HCEC 1CT (cell line): ENCODE results near the gene IRGM.
"Not testable (repeated sequence)": the region's sequence is repeated elsewhere in the genome, so short reads cannot be mapped to it uniquely, and the experiment has no call there.

Source experiments
- DNase-seq: peaks from one replicate; pipeline ENCODE4 v3.0.0-alpha.2; 2017

The IRGM gene

GRCh38 chr5:150846308-150846653 is at the start of gene IRGM:
TSS of gene IRGM (plus strand) at chr5:150846521. CDS start at chr5:150848124, 1,603 bp downstream.
- DNase-seq, result not testable (repeated sequence)

DNA sequence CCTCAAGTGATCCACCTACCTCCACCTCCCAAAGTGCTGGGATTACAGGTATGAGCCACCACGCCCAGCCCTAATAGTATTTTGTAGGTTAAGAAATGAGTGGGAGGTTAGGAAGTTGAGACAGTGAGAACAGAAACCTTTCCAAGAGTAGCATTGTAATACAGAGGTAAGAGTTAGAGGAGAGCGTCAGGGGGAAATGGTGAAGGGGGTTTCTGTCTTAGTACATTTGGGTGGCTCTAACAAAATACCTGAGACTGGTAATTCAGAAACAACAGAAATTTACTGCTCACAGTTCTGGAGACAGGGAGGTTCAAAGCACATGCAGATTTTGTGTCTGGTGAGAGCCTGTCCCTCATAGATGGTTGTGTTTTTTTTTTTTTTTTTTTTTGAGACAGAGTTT is 48.9 kb upstream of the IRGM start:
- no peak for DNase-seq

DNA sequence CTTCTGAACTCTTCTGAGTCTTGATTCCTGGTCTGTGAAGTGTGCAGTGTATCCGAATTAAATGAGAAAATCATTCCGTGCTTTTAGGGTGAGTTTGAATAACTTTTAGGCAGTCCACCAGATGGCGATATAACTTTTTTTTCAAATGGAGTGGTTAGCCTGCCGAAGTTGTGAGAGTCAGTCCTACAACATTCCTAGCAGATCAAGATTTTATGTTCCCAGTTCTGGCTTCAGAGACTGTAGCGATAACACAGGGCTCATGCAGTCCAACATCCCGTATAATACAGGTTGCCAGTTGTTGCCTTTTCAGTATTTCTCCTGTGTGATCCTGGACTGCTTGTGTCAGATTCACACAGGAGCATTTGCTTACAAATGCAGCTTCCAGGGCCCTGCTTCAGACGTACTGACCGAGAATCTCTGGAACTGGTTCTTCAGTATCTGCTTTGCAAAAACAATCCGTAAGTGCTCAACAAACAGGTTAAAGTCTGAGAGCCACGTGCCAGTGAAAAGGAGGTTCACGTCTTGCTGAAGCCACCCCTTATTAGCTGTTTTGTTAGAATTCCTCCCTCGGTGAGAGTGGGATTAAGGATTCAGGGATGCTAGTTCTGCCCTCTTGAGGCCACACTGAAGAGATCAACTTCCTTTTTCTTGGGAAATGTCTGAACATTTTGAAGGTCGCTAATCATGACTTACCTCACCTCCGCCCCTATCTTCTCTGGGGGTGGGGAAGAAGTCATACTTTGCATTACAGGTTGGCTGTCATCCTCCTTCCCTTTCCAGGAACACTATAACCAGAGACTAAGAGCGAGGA is 45.0 kb upstream of the IRGM start:
- peak; percentile 76 for DNase-seq

DNA sequence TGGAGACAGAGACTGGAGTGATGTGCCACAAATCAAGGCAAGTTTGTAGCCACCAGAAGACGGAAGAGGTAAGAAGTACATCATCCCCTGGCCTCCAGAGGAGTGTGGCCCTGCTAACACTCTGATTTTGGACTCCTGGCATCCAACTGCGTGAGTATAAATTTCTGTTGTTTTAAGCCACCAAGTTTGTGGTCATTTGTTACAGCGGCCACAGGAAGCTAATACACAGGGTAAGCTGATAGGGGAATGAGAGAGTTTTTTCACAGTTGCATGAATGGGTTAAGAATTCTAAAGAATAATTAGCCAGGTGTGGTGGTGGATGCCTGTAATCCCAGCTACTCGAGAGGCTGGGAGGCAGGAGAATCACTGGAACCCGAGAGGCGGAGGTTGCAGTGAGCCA is 41.9 kb upstream of the IRGM start:
- DNase-seq, result no peak

DNA sequence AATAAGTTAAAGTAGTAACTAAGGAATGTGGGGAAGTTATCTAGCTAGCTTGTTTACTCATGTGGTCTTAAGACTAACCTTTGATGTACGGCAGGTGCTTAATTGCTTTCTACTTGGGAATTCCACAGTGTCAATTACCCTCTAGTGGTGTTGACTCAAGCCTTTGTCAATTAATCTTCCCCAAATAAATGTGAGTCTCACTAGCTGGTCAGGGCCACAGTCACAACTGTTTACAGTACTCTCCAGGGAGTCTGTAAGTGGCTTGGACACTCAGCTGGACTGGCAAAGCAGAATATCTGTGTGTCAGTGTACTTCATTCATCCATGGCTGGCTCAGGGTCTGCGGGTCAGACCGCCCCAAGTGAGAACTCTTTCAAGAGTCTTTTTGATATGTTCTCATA is 37.0 kb upstream of the IRGM start:
- DNase-seq, result no peak

DNA sequence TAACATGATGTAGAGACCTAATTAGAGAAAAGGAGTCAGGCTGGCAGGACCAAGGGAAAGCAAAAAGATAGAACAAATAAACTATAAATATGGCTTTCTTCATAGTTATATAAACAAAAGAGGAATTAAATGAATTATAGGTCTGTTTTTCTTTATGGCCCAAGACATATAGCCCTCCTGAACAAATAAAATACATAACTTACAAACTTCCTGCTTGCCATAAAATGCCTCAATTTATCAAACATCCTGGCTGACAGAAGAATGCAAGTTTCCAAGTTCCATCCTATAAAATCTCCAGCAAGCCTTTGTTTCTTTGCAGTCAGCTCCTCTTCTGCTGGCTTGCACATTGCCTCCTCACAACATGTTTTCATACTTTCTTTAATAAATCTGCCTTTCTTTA is 31.3 kb upstream of the IRGM start:
- no peak for DNase-seq

DNA sequence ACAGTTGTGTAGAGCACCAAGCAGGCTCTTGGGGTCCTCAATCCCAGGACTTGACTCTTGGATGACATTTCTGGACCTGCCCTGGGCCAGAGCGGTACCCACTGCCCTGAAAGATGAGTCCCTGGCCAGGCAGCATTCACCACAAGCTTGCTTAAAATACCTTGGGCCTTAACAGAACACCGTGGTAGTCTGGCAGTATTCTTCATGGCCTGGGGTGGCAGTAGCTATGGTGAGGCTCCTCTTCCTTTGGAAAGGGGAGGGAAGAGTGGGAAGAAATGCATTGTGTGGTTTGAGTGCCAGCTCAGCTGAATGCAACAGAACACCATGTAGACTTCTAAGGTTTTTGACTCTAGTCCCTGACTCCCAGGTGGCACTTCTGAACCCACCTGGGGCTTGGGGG is 29.4 kb upstream of the IRGM start:
- DNase-seq, result no peak

DNA sequence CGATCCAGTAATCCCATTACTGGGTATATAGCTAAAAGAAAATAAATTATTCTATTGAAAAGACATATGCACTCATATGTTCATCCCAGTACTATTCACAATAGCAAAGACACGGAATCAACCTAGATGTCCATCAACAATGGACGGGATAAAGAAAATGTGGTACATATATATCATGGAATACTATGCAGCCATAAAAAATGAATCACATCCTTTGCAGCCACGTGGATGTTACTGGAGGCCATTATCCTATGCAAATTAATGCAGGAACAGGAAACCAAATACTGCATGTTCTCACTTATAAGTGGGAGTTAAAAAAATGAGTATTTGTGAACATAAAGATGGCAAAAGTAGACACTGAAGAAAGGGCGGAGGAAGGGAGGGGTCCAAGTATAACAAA is 16.6 kb upstream of the IRGM start:
- no peak for DNase-seq

DNA sequence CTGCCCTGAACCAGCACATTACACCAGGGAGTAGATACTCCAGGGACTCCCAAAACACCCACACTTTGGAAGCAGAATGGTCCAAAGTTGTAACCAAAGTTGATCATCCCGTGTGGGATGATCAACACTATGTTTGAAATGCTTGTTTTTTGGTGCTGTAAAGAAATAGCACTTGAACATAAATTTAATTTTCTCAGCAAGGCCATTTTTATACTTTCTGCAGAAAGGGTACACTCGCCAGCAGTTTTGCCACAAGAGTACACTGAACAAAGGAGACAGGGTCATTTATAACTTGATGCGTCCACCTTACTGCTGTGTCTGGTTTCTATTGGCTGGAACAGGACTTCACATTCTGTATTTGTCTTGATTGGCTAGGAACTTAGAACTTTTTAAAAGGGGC is 14.5 kb upstream of the IRGM start:
- not testable (repeated sequence) for DNase-seq

DNA sequence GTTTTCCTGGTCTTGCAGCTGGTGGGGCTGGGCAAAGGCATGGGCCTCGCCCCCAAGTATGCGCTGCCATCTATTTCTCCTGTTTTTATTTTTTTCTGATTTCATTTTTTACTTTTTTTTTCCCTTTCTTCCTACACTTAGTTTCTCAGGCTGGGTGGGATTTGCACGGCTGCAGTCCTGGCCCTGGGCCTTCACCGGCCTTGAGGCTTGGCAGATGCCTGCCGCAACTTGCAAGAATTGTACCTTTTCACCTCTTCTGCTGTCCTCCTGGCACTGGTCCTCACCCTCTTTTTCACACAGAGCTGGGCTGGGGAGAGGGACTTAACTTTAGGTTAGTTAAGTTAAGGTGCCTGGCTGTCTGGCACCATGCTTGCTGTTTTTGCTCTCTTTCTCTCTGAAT is 10.3 kb upstream of the IRGM start:
- DNase-seq, result no peak

DNA sequence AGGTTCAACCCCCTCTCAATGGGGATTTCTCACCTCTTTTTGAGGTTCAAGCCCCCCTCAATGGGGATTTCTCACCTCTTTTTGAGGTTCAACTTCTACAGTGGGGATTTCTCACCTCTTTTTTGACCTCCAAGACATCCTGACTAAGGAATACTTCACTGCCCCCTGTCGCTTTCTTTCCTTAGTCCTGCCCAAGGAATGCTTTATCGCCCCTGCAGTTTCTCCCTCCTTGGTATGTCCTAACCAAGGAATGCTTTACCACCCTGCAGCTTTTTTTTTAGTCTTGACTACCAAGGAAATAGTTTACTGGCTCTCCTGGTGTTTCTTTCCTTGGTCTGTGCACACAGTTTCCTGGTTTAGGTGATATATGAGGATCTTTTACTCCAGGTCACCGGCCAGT is 9.6 kb upstream of the IRGM start:
- no peak for DNase-seq

GRCh38 chr5:150845185-150845859 is 999 bp upstream of the IRGM start:
- not testable (repeated sequence) for DNase-seq

GRCh38 chr5:150846654-150847333 is 473 bp downstream of the IRGM start:
- peak; percentile 77 for DNase-seq

- DNase-seq, result no peak
These were observed 994 bp downstream of the IRGM start for GRCh38 chr5:150847334-150847695.

DNA sequence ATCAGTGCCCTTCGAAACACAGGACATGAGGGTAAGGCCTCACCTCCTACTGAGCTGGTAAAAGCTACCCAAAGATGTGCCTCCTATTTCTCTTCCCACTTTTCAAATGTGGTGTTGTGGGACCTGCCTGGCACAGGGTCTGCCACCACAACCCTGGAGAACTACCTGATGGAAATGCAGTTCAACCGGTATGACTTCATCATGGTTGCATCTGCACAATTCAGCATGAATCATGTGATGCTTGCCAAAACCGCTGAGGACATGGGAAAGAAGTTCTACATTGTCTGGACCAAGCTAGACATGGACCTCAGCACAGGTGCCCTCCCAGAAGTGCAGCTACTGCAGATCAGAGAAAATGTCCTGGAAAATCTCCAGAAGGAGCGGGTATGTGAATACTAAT is 1.9 kb downstream of the IRGM start:
- DNase-seq, result no peak

GRCh38 chr5:150851039-150851438 is 4.7 kb downstream of the IRGM start:
- DNase-seq, result no peak

DNA sequence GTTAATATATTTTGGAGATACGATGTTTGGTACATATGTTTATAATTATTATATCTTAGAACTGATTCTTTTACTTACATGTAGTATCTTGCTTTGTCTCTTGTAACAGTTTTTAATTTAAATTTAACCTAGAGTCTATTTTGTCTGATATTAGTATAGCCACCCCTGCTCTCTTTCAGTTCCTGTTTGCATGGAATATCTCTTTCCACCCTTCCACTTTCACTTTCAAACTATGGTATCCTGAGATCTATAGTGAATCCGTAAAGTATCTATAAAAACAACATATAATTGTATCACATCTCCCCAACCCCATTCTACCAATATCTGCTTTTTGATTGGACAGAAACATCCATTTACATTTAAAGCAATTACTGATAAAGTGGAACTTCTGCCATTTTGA is 7.2 kb downstream of the IRGM start:
- no peak for DNase-seq

GRCh38 chr5:150856700-150857099 is 10.4 kb downstream of the IRGM start:
- DNase-seq, result not testable (repeated sequence)

DNA sequence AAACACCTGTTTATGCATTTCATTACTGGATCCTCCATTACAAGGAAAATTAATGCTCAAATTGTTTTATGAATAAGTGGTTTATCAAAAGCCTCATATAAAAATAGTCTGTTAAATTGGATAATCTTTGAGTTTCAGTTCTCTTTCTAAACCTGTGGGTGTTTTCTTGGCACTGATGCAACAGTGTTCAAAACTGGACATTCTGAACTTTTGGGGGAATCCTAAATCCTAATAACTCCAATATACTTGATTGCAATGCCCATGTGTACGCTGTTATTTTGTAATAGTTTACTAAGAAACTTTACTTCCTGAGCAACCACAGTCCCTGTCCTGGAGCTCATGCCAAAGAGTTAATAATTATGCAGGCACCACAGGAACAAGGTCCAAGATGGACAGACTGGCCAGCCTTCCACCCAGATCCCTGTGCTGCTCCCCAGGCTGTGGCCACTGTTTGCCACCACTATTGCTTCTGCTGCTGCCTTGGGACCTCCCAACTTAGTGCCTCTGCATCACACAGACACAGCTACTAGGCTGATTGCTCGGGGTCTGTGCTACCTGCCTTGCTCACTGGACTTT is 14.0 kb downstream of the IRGM start:
- DNase-seq, result no peak

DNA sequence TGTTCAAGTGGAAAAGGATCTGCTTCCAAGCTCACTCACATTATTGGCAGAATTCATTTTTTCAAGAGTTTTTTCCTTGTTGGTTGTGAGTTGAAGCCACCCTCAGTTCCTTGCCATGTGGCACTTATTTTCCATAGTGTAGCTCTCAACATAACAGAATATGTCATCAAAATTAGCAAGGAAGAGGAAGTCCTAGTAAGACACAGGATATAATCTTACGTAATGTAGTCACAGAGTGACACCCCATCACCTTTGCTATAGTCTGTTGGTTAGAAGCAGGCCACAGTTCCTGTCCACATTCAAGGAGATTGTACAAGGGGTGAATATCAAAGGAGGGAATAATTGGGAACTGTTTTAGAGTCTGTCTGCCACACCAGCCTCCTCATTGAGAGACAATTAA is 15.7 kb downstream of the IRGM start:
- DNase-seq, result no peak

- no peak for DNase-seq
These were observed 33.0 kb downstream of the IRGM start for GRCh38 chr5:150879358-150879757.

DNA sequence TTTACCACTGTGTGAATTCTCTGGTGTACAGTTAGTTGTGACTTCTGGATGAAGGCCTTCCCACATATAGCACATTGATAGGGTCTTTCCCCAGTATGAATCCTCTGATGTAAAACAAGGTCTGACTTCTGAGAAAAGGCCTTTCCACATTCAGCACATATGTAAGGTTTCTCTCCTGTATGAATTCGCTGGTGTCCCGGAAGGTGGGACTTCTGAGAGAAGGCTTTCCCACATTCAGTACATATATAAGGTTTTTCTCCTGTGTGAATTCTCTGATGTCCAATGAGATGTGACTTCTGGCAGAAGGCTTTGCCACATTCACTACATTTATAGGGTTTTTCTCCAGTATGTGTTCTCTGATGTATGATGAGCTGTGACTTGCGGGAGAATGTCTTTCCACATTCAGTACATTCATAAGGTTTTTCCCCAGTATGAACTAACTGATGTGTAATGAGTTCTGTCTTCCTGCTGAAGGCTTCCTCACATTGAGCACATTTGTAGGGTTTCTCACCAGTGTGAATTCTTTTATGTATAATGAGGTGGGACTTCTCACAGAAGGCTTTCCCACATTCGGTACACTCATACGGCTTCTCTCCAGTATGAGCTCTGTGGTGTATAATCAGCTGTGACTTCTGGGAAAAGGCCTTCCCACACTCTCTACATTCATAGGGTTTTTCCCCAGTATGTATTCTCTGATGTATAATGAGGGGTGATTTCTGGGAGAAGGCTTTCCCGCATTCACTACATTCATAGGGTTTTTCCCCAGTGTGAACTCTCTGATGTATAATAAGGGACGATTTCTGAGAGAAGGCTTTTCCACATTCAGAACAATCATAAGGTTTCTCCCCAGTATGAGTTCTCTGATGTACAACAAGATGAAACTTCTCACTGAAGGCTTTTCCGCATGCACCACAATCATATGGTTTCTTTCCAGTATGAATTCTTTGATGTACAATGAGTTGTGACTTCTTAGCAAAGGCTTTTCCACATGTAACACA is 49.4 kb downstream of the IRGM start:
- DNase-seq, result no peak
